HCT116 (cell line): ENCODE data around the gene HMGXB4. TPM values are rescaled to one million over a fixed set of nuclear protein-coding genes. Genes with fewer than 3 reads are reported as not detected.

Experiments
- ATAC-seq: fragments of 200-7000 bp; cut with Tn5 transposase; 2 replicates; pipeline ENCODE4 v1.9.1; 2020; ENCODE audit warnings: mild to moderate bottlenecking, moderate library complexity
- BruUV-seq: library from RNA; stranded (reverse); fragments of 400-500 nt; replicated peaks from 2 replicates; lab custom pipeline; 2021; lab: Mats Ljungman, UMichigan
- CTCF ChIA-PET: fragments of 300-600 bp; sonication (Branson Sonifier 250); formaldehyde crosslinking; loops from one replicate; lab custom pipeline; 2021; ENCODE audit warnings: antibody characterized with exemption; lab: Charles Lee
- POLR2A ChIA-PET: fragments of 300-600, 350-600 bp; sonication (Branson Sonifier 250); formaldehyde crosslinking; loops from one replicate; lab custom pipeline; 2021; ENCODE audit warnings: antibody characterized with exemption; lab: Charles Lee
- RAD21 ChIA-PET, 2 experiments: fragments of 300-600 bp; sonication (Branson Sonifier 250); formaldehyde crosslinking; loops; one replicate each; lab custom pipeline; 2023; ENCODE audit warnings: low total read pairs in 2 of 2; ENCODE audit not compliant: uncharacterized antibody in 2 of 2, unreplicated experiment in 2 of 2, low non-redundant PET in 1 of 2; lab: Charles Lee
- DNase-seq: peaks from one replicate; pipeline ENCODE4 v3.0.0-alpha.2; 2010; ENCODE audit warnings: low read depth, low spot score
- H2AFZ ChIP-seq: fragments of 200-600 bp; shearing (Covaris generic), sonication (generic); 2 replicates; pipeline ENCODE4 v1.6.1; 2017; ENCODE audit warnings: low read depth, mixed run types, mixed read lengths, antibody characterized with exemption, low read length; ENCODE audit not compliant: poor library complexity, severe bottlenecking
- H3K27ac ChIP-seq: 2 replicates; pipeline ENCODE4 v1.5.1; 2012; ENCODE audit warnings: low read depth, low read length
- H3K27me3 ChIP-seq: fragments of 200-600 bp; sonication (generic); 2 replicates; pipeline ENCODE4 v1.6.1; 2016; ENCODE audit warnings: mixed run types, low read length, mixed read lengths; ENCODE audit not compliant: insufficient read depth
- H3K36me3 ChIP-seq, 2 experiments: fragments of 200-500 bp in 1 of 2; fragments of 200-600 bp in 1 of 2; sonication (Bioruptor generic) in 1 of 2; sonication (generic) in 1 of 2; 2 replicates each; pipeline versions ENCODE4 v1.5.1 to v1.6.1; 2014 to 2016; ENCODE audit warnings: low read length in 2 of 2, inconsistent platforms in 1 of 2, mixed read lengths in 1 of 2, mixed run types in 1 of 2; ENCODE audit not compliant: insufficient read depth in 2 of 2, control insufficient read depth in 1 of 2
- H3K4me1 ChIP-seq, 2 experiments: fragments of 200-600 bp in 1 of 2; sonication (generic) in 1 of 2; 2 replicates each; pipeline versions ENCODE4 v1.5.1 to v1.6.1; 2012 to 2017; ENCODE audit warnings: low read length in 2 of 2, inconsistent platforms in 1 of 2, mild to moderate bottlenecking in 1 of 2, mixed read lengths in 1 of 2, mixed run types in 1 of 2, moderate library complexity in 1 of 2; ENCODE audit not compliant: insufficient read depth in 2 of 2, control insufficient read depth in 1 of 2
- H3K4me2 ChIP-seq: fragments of 200-600 bp; sonication (generic); 2 replicates; pipeline ENCODE4 v1.6.1; 2017; ENCODE audit warnings: mixed run types, low read length, mixed read lengths
- H3K4me3 ChIP-seq, 2 experiments: fragments of 200-600 bp in 1 of 2; sonication (generic) in 1 of 2; replicated peaks in 1 of 2; 2 replicates each; pipeline ENCODE4 v1.5.1; 2011 to 2016; ENCODE audit warnings: low read length in 2 of 2, control low read depth in 1 of 2, low read depth in 1 of 2, mild to moderate bottlenecking in 1 of 2, mixed read lengths in 1 of 2, mixed run types in 1 of 2
- H3K79me2 ChIP-seq: fragments of 200-600 bp; sonication (generic); 2 replicates; pipeline ENCODE4 v1.6.1; 2017; ENCODE audit warnings: mild to moderate bottlenecking, mixed run types, low read length, moderate library complexity, mixed read lengths; ENCODE audit not compliant: insufficient read depth
- H3K9ac ChIP-seq: fragments of 200-600 bp; sonication (generic); 2 replicates; pipeline ENCODE4 v1.6.1; 2016; ENCODE audit warnings: low read length, mixed read lengths
- H3K9me2 ChIP-seq: fragments of 200-600 bp; sonication (generic), shearing (Covaris generic); 2 replicates; pipeline ENCODE4 v1.6.1; 2017; ENCODE audit warnings: mixed run types, mild to moderate bottlenecking, moderate library complexity; ENCODE audit not compliant: insufficient read depth
- H3K9me3 ChIP-seq, 2 experiments: fragments of 200-500 bp in 1 of 2; fragments of 200-600 bp in 1 of 2; sonication (Bioruptor generic) in 1 of 2; sonication (generic) in 1 of 2; 2 replicates each; pipeline ENCODE4 v1.6.1; 2014 to 2017; ENCODE audit warnings: low read length in 2 of 2, mixed read lengths in 2 of 2, inconsistent platforms in 1 of 2, low read depth in 1 of 2, mild to moderate bottlenecking in 1 of 2, mixed run types in 1 of 2, moderate library complexity in 1 of 2; ENCODE audit not compliant: control insufficient read depth in 1 of 2, insufficient read depth in 1 of 2
- H4K20me1 ChIP-seq: fragments of 200-600 bp; sonication (generic), shearing (Covaris generic); 2 replicates; pipeline ENCODE4 v1.6.1; 2017; ENCODE audit warnings: mixed run types, mild to moderate bottlenecking, moderate library complexity; ENCODE audit not compliant: insufficient read depth
- ATF3 ChIP-seq: IDR thresholded peaks from 2 replicates; pipeline ENCODE4 v1.6.1; 2012
- CBX3 ChIP-seq: IDR thresholded peaks from 2 replicates; pipeline ENCODE4 v1.6.1; 2012; ENCODE audit warnings: low read depth
- CEBPB ChIP-seq: IDR thresholded peaks from 2 replicates; pipeline ENCODE4 v1.6.1; 2012; ENCODE audit warnings: low read depth
- CTCF ChIP-seq, 3 experiments: fragments of 200-600 bp in 1 of 3; sonication (generic) in 1 of 3; IDR thresholded peaks in 2 of 3; conservative IDR thresholded peaks in 1 of 3; 2 replicates each; pipeline ENCODE4 v1.5.1; 2012 to 2017; ENCODE audit warnings: low read depth in 2 of 3, low read length in 2 of 3, antibody characterized with exemption in 1 of 3, borderline replicate concordance in 1 of 3, control low read depth in 1 of 3, mild to moderate bottlenecking in 1 of 3, mixed read lengths in 1 of 3, mixed run types in 1 of 3, moderate library complexity in 1 of 3; ENCODE audit not compliant: insufficient read depth in 1 of 3
- EGR1 ChIP-seq: IDR thresholded peaks from 2 replicates; pipeline ENCODE4 v1.6.1; 2012; ENCODE audit warnings: low read depth
- ELF1 ChIP-seq: IDR thresholded peaks from 2 replicates; pipeline ENCODE4 v1.6.1; 2012; ENCODE audit warnings: low read depth, borderline replicate concordance
- EZH2 ChIP-seq: fragments of 200-600 bp; sonication (generic); IDR thresholded peaks from 2 replicates; pipeline ENCODE4 v1.6.1; 2017; ENCODE audit warnings: antibody characterized with exemption, mixed run types
- EZH2phosphoT487 ChIP-seq: fragments of 200-600 bp; IDR thresholded peaks from 2 replicates; pipeline ENCODE4 v1.6.1; 2018; ENCODE audit warnings: antibody characterized with exemption, borderline replicate concordance
- JUND ChIP-seq: IDR thresholded peaks from 2 replicates; pipeline ENCODE4 v1.6.1; 2012
- MAX ChIP-seq: IDR thresholded peaks from 2 replicates; pipeline ENCODE4 v1.6.1; 2012
- POLR2AphosphoS5 ChIP-seq: IDR thresholded peaks from 2 replicates; pipeline ENCODE4 v1.6.1; 2011; ENCODE audit warnings: mild to moderate bottlenecking, low read depth, low read length, moderate library complexity
- REST ChIP-seq: IDR thresholded peaks from 2 replicates; pipeline ENCODE4 v1.6.1; 2012; ENCODE audit warnings: low read depth
- SIN3A ChIP-seq: IDR thresholded peaks from 2 replicates; pipeline ENCODE4 v1.6.1; 2012; ENCODE audit warnings: low read depth
- SP1 ChIP-seq: IDR thresholded peaks from 2 replicates; pipeline ENCODE4 v1.6.1; 2012; ENCODE audit warnings: low read depth
- SRF ChIP-seq: IDR thresholded peaks from 2 replicates; pipeline ENCODE4 v1.6.1; 2012; ENCODE audit warnings: low read depth
- TCF7L2 ChIP-seq: IDR thresholded peaks from 2 replicates; pipeline ENCODE4 v1.7.0; 2011; ENCODE audit warnings: borderline replicate concordance, inconsistent platforms; ENCODE audit not compliant: insufficient read depth, insufficient read length; ENCODE audit errors: extremely low read depth
- YY1 ChIP-seq: IDR thresholded peaks from 2 replicates; pipeline ENCODE4 v1.6.1; 2011; ENCODE audit warnings: low read length, low read depth, moderate library complexity, mild to moderate bottlenecking; ENCODE audit not compliant: insufficient replicate concordance; ENCODE audit errors: extremely low read depth
- ZBTB33 ChIP-seq: IDR thresholded peaks from 2 replicates; pipeline ENCODE4 v1.6.1; 2011; ENCODE audit warnings: mild to moderate bottlenecking, low read length, moderate library complexity; ENCODE audit not compliant: insufficient replicate concordance; ENCODE audit errors: extremely low read depth
- ZFX ChIP-seq: fragments of 450-650 bp; IDR thresholded peaks from 2 replicates; pipeline ENCODE4 v1.6.1; 2017
- intact Hi-C: fragments of 100-400 bp; cut with micrococcal nuclease; formaldehyde crosslinking; loops from 2 replicates; pipeline ENCODE4 v1.10.0; 2022
- total RNA-seq: library from RNA; stranded (reverse); gene quantifications from one replicate; pipeline ENCODE4 v1.2.1, GENCODE V29; 2021; ENCODE audit not compliant: unreplicated experiment

The HMGXB4 gene
- total RNA-seq, 1 experiment from 2014 or later, result 36.7 TPM

GRCh38 chr22:35311551-35311999 is 54.3 kb downstream of the HMGXB4 start:
- H3K4me3 ChIP-seq, result 0 out of 4 replicates have a peak overlapping the region, but pooled peaks of 1 of the 2 experiments have one; percentile 2
- no peak for DNase-seq
- H3K79me2 ChIP-seq, result 0 out of 2 replicates have a peak, but pooled peaks cover 2% of the 10 kb centered on the region
- intact Hi-C loops, result no loop called here
- no peaks in the 10 kb centered on the region for H4K20me1 ChIP-seq
- ChIA-PET CTCF (no interaction called here), RAD21 (no interaction called here), POLR2A (no interaction called here)
- H3K36me3 ChIP-seq, result no peaks in the 10 kb centered on the region
- peak overlapping the region; percentile 59 for H3K4me2 ChIP-seq
- peaks cover 27 to 47% of the 10 kb centered on the region in 2 experiments for H3K4me1 ChIP-seq
- H2AFZ ChIP-seq, result no peak overlapping the region
- TF ChIP-seq SIN3A (no peak), CBX3 (no peak), SP1 (no peak), JUND (no peak), SRF (no peak), ELF1 (no peak), ATF3 (no peak), ZFX (no peak), EZH2phosphoT487 (no peak), TCF7L2 (no peak), YY1 (no peak), EZH2 (no peak), REST (no peak), EGR1 (no peak), MAX (no peak), CTCF (IDR thresholded peaks at IDR 0.05 in 2 of 3, conservative IDR thresholded peaks at IDR 0.05 in 1 of 3; ENCODE audit: borderline replicate concordance in 1 of 3, insufficient read depth in 1 of 3, low read depth in 2 of 3, low read length in 2 of 3) (no peak; a peak in 1 of 6 replicates), POLR2AphosphoS5 (no peak), ZBTB33 (no peak), CEBPB (no peak)
- ATAC-seq, result peak; percentile 56
- H3K9me3 ChIP-seq, result no peaks in the 10 kb centered on the region
- no peaks in the 10 kb centered on the region for H3K9me2 ChIP-seq
- no peak overlapping the region; the same call in 1 of the 2 replicates for H3K27ac ChIP-seq
- no TSS peak for BruUV-seq
- no peaks in the 10 kb centered on the region for H3K27me3 ChIP-seq
- H3K9ac ChIP-seq, result no peak overlapping the region
